ENCODE data around the gene POLR2J2. TPM values are rescaled to one million over a fixed set of nuclear protein-coding genes. Genes with fewer than 3 reads are reported as not detected.
A peak's percentile ranks its signal among the peaks of the same experiment; 100 is the strongest.
"Not testable (repeated sequence)": the region's sequence is repeated elsewhere in the genome, so short reads cannot be mapped to it uniquely, and the experiment has no call there.

The POLR2J2 gene
- total and polyA plus RNA-seq, 9 of the 15 experiments (the other 6 are each of a cell fraction or from before 2014, with no cell fraction given): 0.80 to 13.6 (median 5.2) TPM

GRCh38 chr7:102634299-102634698, 37.2 kb downstream of the POLR2J2 start:
- intact Hi-C loops (cut with micrococcal nuclease); H3K27ac ChIP-seq (ENCODE audit: extremely low read depth, low read depth, low read length); H3K79me2 ChIP-seq (ENCODE audit: control insufficient read depth, insufficient read depth, low read length); FAIRE-seq; H3K27me3 ChIP-seq (ENCODE audit: control insufficient read depth in 2 of 2, insufficient read depth in 2 of 2, low read length in 2 of 2); in situ Hi-C loops (cut with MboI); H3K36me3 ChIP-seq (ENCODE audit: control insufficient read depth, insufficient read depth, low read length); CTCF ChIA-PET (ENCODE audit: low intra/inter-chr PET ratio); H3K9me1 ChIP-seq (ENCODE audit: control insufficient read depth, insufficient read depth, low read length); POLR2A ChIA-PET; H3K4me2 ChIP-seq (ENCODE audit: insufficient read depth, low read length); H3K4me3 ChIP-seq; H3K4me1 ChIP-seq (replicated peaks in 1 of 2; ENCODE audit: control insufficient read depth in 2 of 2, insufficient read depth in 2 of 2, low read length in 2 of 2); ATAC-seq; H3K9me3 ChIP-seq (replicated peaks; ENCODE audit: control insufficient read depth, insufficient read depth, low read depth, low read length); H4K20me1 ChIP-seq (replicated peaks; ENCODE audit: control insufficient read depth, insufficient read depth, low read length); H3K9ac ChIP-seq (ENCODE audit: insufficient read depth in 1 of 2, low read depth in 2 of 2, low read length in 2 of 2); BruUV-seq (replicated peaks); DNase-seq (ENCODE audit: extremely low read depth in 1 of 4, low spot score in 3 of 4); H2AFZ ChIP-seq (ENCODE audit: low read depth, low read length): not testable (repeated sequence)
- 82% methylated on average over 2 of the region's 6 CpGs for WGBS (ENCODE audit: insufficient coverage, low coverage, missing lambda C conversion rate)

- H3K27ac ChIP-seq (ENCODE audit: extremely low read depth, low read depth, low read length); H2AFZ ChIP-seq (ENCODE audit: low read depth, low read length); H3K4me1 ChIP-seq (replicated peaks in 1 of 2; ENCODE audit: control insufficient read depth in 2 of 2, insufficient read depth in 2 of 2, low read length in 2 of 2); CTCF ChIA-PET (ENCODE audit: low intra/inter-chr PET ratio); FAIRE-seq; ATAC-seq; H3K4me3 ChIP-seq; POLR2A ChIA-PET; H3K36me3 ChIP-seq (ENCODE audit: control insufficient read depth, insufficient read depth, low read length); in situ Hi-C loops (cut with MboI); H3K9ac ChIP-seq (ENCODE audit: insufficient read depth in 1 of 2, low read depth in 2 of 2, low read length in 2 of 2); DNase-seq (ENCODE audit: extremely low read depth in 1 of 4, low spot score in 3 of 4); intact Hi-C loops (cut with micrococcal nuclease); H3K27me3 ChIP-seq (ENCODE audit: control insufficient read depth in 2 of 2, insufficient read depth in 2 of 2, low read length in 2 of 2); BruUV-seq (replicated peaks); H3K4me2 ChIP-seq (ENCODE audit: insufficient read depth, low read length); H3K9me1 ChIP-seq (ENCODE audit: control insufficient read depth, insufficient read depth, low read length); H3K9me3 ChIP-seq (replicated peaks; ENCODE audit: control insufficient read depth, insufficient read depth, low read depth, low read length); H4K20me1 ChIP-seq (replicated peaks; ENCODE audit: control insufficient read depth, insufficient read depth, low read length); H3K79me2 ChIP-seq (ENCODE audit: control insufficient read depth, insufficient read depth, low read length): not testable (repeated sequence)
- WGBS (ENCODE audit: insufficient coverage, low coverage, missing lambda C conversion rate): 73% methylated on average over 3 of the region's 9 CpGs
These were observed 40.8 kb downstream of the POLR2J2 start for GRCh38 chr7:102630622-102631021.

GRCh38 chr7:102627271-102627904, 44.1 kb downstream of the POLR2J2 start:
- H3K4me2 ChIP-seq (ENCODE audit: insufficient read depth, low read length); H3K4me3 ChIP-seq; H2AFZ ChIP-seq (ENCODE audit: low read depth, low read length); H3K9ac ChIP-seq (ENCODE audit: insufficient read depth in 1 of 2, low read depth in 2 of 2, low read length in 2 of 2); H3K9me3 ChIP-seq (replicated peaks; ENCODE audit: control insufficient read depth, insufficient read depth, low read depth, low read length); H3K27me3 ChIP-seq (ENCODE audit: control insufficient read depth in 2 of 2, insufficient read depth in 2 of 2, low read length in 2 of 2); H3K9me1 ChIP-seq (ENCODE audit: control insufficient read depth, insufficient read depth, low read length); BruUV-seq (replicated peaks); POLR2A ChIA-PET; H4K20me1 ChIP-seq (replicated peaks; ENCODE audit: control insufficient read depth, insufficient read depth, low read length); H3K27ac ChIP-seq (ENCODE audit: extremely low read depth, low read depth, low read length); DNase-seq (ENCODE audit: extremely low read depth in 1 of 4, low spot score in 3 of 4); H3K79me2 ChIP-seq (ENCODE audit: control insufficient read depth, insufficient read depth, low read length); intact Hi-C loops (cut with micrococcal nuclease); FAIRE-seq; in situ Hi-C loops (cut with MboI); H3K4me1 ChIP-seq (replicated peaks in 1 of 2; ENCODE audit: control insufficient read depth in 2 of 2, insufficient read depth in 2 of 2, low read length in 2 of 2); H3K36me3 ChIP-seq (ENCODE audit: control insufficient read depth, insufficient read depth, low read length); CTCF ChIA-PET (ENCODE audit: low intra/inter-chr PET ratio): not testable (repeated sequence)
- peak; percentile 65 for ATAC-seq
- WGBS (ENCODE audit: insufficient coverage, low coverage, missing lambda C conversion rate): no CpG with 5 or more reads among the region's 8 CpGs

GRCh38 chr7:102618122-102618521, 53.3 kb downstream of the POLR2J2 start:
- H3K9me1 ChIP-seq (ENCODE audit: control insufficient read depth, insufficient read depth, low read length); ATAC-seq; H4K20me1 ChIP-seq (replicated peaks; ENCODE audit: control insufficient read depth, insufficient read depth, low read length); H3K27me3 ChIP-seq (ENCODE audit: control insufficient read depth in 2 of 2, insufficient read depth in 2 of 2, low read length in 2 of 2); FAIRE-seq; CTCF ChIA-PET (ENCODE audit: low intra/inter-chr PET ratio); BruUV-seq (replicated peaks); H3K79me2 ChIP-seq (ENCODE audit: control insufficient read depth, insufficient read depth, low read length); H3K27ac ChIP-seq (ENCODE audit: extremely low read depth, low read depth, low read length); H3K4me2 ChIP-seq (ENCODE audit: insufficient read depth, low read length); intact Hi-C loops (cut with micrococcal nuclease); H3K36me3 ChIP-seq (ENCODE audit: control insufficient read depth, insufficient read depth, low read length); H3K9me3 ChIP-seq (replicated peaks; ENCODE audit: control insufficient read depth, insufficient read depth, low read depth, low read length); POLR2A ChIA-PET; H3K4me1 ChIP-seq (replicated peaks in 1 of 2; ENCODE audit: control insufficient read depth in 2 of 2, insufficient read depth in 2 of 2, low read length in 2 of 2); H3K4me3 ChIP-seq; H3K9ac ChIP-seq (ENCODE audit: insufficient read depth in 1 of 2, low read depth in 2 of 2, low read length in 2 of 2); H2AFZ ChIP-seq (ENCODE audit: low read depth, low read length): not testable (repeated sequence)
- 29% methylated on average over 3 of the region's 8 CpGs for WGBS (ENCODE audit: insufficient coverage, low coverage, missing lambda C conversion rate)
- in situ Hi-C loops (cut with MboI): loop anchor here (5.0 kb wide), 1 partner anchor 96 kb away; no protein-coding TSS in a partner anchor
- peak in 1 of 4 experiments; percentile 2 for DNase-seq (ENCODE audit: extremely low read depth in 1 of 4, low spot score in 3 of 4)

Data from K562 (cell line).